ENCODE data around the gene FAM53A. TPM values are rescaled to one million over a fixed set of nuclear protein-coding genes. Genes with fewer than 3 reads are reported as not detected.

Gene FAM53A
- total and polyA plus RNA-seq, 10 of the 15 experiments (the other 5 are each of a cell fraction or from before 2014, with no cell fraction given), result 0.02 to 0.87 (median 0.38) TPM; not detected in 2

DNA sequence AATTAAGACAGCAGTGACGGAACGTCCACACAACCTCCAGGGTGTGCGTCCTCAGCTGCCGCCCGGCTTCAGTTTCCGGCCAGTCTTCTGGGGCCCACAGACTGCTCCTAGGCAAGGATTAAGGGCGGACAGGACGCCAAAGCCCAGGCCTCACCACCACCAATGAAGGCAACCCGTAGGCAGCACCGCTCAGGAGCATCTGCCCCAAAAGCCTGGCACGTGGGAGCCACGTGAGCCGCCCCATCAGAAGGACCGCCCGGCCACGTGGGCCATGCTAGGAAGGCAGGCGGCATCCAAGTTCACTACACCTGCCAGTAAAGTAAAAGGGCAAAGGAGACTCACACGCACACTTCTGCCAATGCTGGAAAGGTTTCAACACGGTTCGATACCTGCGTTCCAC, 14.3 kb downstream of the FAM53A start:
- POLR2A ChIA-PET, result no interaction called here
- ATAC-seq (no peak), FAIRE-seq (no peak), DNase-seq (ENCODE audit: low read depth, low spot score) (no peak)
- Histone ChIP-seq H3K4me1 (ENCODE audit: control insufficient read depth, insufficient read depth, low read length) (no peaks in the 10 kb centered on the region), H3K9me3 (replicated peaks; ENCODE audit: control insufficient read depth, insufficient read depth, low read length) (no peaks in the 10 kb centered on the region), H3K4me2 (ENCODE audit: control insufficient read depth, insufficient read depth) (no peak overlapping the region), H3K27ac (ENCODE audit: control insufficient read depth, insufficient read depth) (no peak overlapping the region), H4K20me1 (ENCODE audit: control insufficient read depth, insufficient read depth) (no peaks in the 10 kb centered on the region), H3K36me3 (ENCODE audit: control insufficient read depth in 2 of 2, insufficient read depth in 2 of 2, low read length in 1 of 2) (no peaks in the 10 kb centered on the region), H3K79me2 (ENCODE audit: control insufficient read depth, insufficient read depth, low read length) (no peaks in the 10 kb centered on the region), H3K27me3 (replicated peaks in 1 of 2; ENCODE audit: control insufficient read depth in 2 of 2, insufficient read depth in 2 of 2, low read length in 1 of 2) (no peaks in the 10 kb centered on the region), H2AFZ (ENCODE audit: control insufficient read depth, low read depth, low read length) (no peak overlapping the region), H3K9ac (ENCODE audit: control insufficient read depth, insufficient read depth, low read length) (no peak overlapping the region), H3K4me3 (no peak overlapping the region)
- RAD21 ChIA-PET (ENCODE audit: unreplicated experiment), result no interaction called here
- intact Hi-C loops (cut with micrococcal nuclease; ENCODE audit: unreplicated experiment), result no loop called here
- SMC1A ChIA-PET (ENCODE audit: uncharacterized antibody, unreplicated experiment), result no interaction called here
- WGBS (ENCODE audit: insufficient coverage, insufficient replicate concordance, low lambda C conversion rate, missing lambda C conversion rate), result 72% methylated on average over 21 of the region's 21 CpGs
- CTCF ChIA-PET, result no interaction called here
- in situ Hi-C loops (cut with MboI), result no loop called here
- no peak for TF ChIP-seq MYB (IDR thresholded peaks at IDR 0.05; ENCODE audit: borderline replicate concordance, low read depth, low read length)
- TF ChIP-seq, protein P1, sequence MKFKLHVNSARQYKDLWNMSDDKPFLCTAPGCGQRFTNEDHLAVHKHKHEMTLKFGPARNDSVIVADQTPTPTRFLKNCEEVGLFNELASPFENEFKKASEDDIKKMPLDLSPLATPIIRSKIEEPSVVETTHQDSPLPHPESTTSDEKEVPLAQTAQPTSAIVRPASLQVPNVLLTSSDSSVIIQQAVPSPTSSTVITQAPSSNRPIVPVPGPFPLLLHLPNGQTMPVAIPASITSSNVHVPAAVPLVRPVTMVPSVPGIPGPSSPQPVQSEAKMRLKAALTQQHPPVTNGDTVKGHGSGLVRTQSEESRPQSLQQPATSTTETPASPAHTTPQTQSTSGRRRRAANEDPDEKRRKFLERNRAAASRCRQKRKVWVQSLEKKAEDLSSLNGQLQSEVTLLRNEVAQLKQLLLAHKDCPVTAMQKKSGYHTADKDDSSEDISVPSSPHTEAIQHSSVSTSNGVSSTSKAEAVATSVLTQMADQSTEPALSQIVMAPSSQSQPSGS (IDR thresholded peaks at IDR 0.05; ENCODE audit: low read length), result no peak
- no peak for TF ChIP-seq JUNB (IDR thresholded peaks at IDR 0.05)
- TF ChIP-seq SMAD1 (IDR thresholded peaks at IDR 0.05; ENCODE audit: low read depth, partially characterized antibody), result no peak
- TF ChIP-seq NBN (IDR thresholded peaks at IDR 0.05), result no peak
- TF ChIP-seq ETV6 (conservative IDR thresholded peaks at IDR 0.05 in 1 of 2, IDR thresholded peaks at IDR 0.05 in 1 of 2; ENCODE audit: borderline replicate concordance in 1 of 2, low read depth in 1 of 2), result no peak
- TF ChIP-seq CREM (IDR thresholded peaks at IDR 0.05; ENCODE audit: low read depth), result no peak
- no peak for TF ChIP-seq MTA2 (IDR thresholded peaks at IDR 0.05; ENCODE audit: low read depth)
- no peak for TF ChIP-seq ZNF384 (IDR thresholded peaks at IDR 0.05; ENCODE audit: borderline replicate concordance, low read depth, low read length)
- no peak for TF ChIP-seq CREB1 (IDR thresholded peaks at IDR 0.05; ENCODE audit: low read depth)
- TF ChIP-seq STAT1 (conservative IDR thresholded peaks at IDR 0.05), result no peak
- BruUV-seq (replicated peaks), result no TSS peak

Measured in GM12878 (cell line).